Caco-2 (cell line): Measurements from ENCODE around the gene NFIC. TPM values are rescaled to one million over a fixed set of nuclear protein-coding genes. Genes with fewer than 3 reads are reported as not detected.
"Not testable (repeated sequence)": the region's sequence is repeated elsewhere in the genome, so short reads cannot be mapped to it uniquely, and the experiment has no call there.

Source experiments
- BruUV-seq: library from RNA; stranded (reverse); fragments of 400-500 nt; replicated peaks from 2 replicates; lab custom pipeline; 2021; lab: Mats Ljungman, UMichigan
- CTCF ChIA-PET: fragments of 300-600 bp; sonication (Branson Sonifier 250); formaldehyde crosslinking; loops from one replicate; lab custom pipeline; 2022; ENCODE audit warnings: antibody characterized with exemption; lab: Charles Lee
- POLR2A ChIA-PET: fragments of 300-600 bp; sonication (Branson Sonifier 250); formaldehyde crosslinking; loops from one replicate; lab custom pipeline; 2022; ENCODE audit warnings: antibody characterized with exemption; lab: Charles Lee
- DNase-seq, 2 experiments: peaks; one replicate each; pipeline versions ENCODE4 v3.0.0 to v3.0.0-alpha.2; 2020 to 2022
- H3K27me3 ChIP-seq: replicated peaks from 2 replicates; pipeline ENCODE4 v1.6.0; 2011; ENCODE audit warnings: low read length; ENCODE audit not compliant: control insufficient read depth, insufficient read depth
- H3K36me3 ChIP-seq: 2 replicates; pipeline ENCODE4 v1.5.1; 2011; ENCODE audit warnings: low read length; ENCODE audit not compliant: control insufficient read depth, insufficient read depth
- H3K4me1 ChIP-seq: fragments of 250-450 bp; sonication (Bioruptor Pico); 2 replicates; pipeline ENCODE4 v1.5.1; 2020; ENCODE audit warnings: mild to moderate bottlenecking
- H3K4me3 ChIP-seq: 2 replicates; pipeline ENCODE4 v1.5.1; 2011; ENCODE audit warnings: low read depth, mild to moderate bottlenecking, control low read depth, low read length
- H3K9me3 ChIP-seq: fragments of 250-450 bp; sonication (Bioruptor Pico); 2 replicates; pipeline ENCODE4 v1.5.1; 2020; ENCODE audit warnings: mild to moderate bottlenecking, moderate library complexity
- H3K27ac Mint-ChIP-seq: one replicate; pipeline ENCODE4 v1.8.0; 2022; ENCODE audit warnings: mixed read lengths; ENCODE audit not compliant: unreplicated experiment
- H3K27me3 Mint-ChIP-seq: one replicate; pipeline ENCODE4 v1.8.0; 2022; ENCODE audit warnings: mixed read lengths; ENCODE audit not compliant: insufficient read depth, unreplicated experiment
- H3K36me3 Mint-ChIP-seq: one replicate; pipeline ENCODE4 v1.8.0; 2022; ENCODE audit warnings: mild to moderate bottlenecking, mixed read lengths; ENCODE audit not compliant: insufficient read depth, unreplicated experiment
- H3K4me1 Mint-ChIP-seq: one replicate; pipeline ENCODE4 v1.8.0; 2022; ENCODE audit warnings: low read depth, mixed read lengths; ENCODE audit not compliant: unreplicated experiment
- H3K4me3 Mint-ChIP-seq: one replicate; pipeline ENCODE4 v1.8.0; 2022; ENCODE audit warnings: mild to moderate bottlenecking, moderate library complexity, mixed read lengths; ENCODE audit not compliant: unreplicated experiment
- H3K9me3 Mint-ChIP-seq: one replicate; pipeline ENCODE4 v1.8.0; 2022; ENCODE audit warnings: mixed read lengths; ENCODE audit not compliant: unreplicated experiment
- intact Hi-C: fragments of 100-400 bp; cut with micrococcal nuclease; formaldehyde crosslinking; loops from one replicate; pipeline ENCODE4 v1.10.0; 2022; ENCODE audit not compliant: unreplicated experiment
- total RNA-seq: library from RNA; stranded (reverse); gene quantifications from 2 replicates; pipeline ENCODE4 v1.2.3, GENCODE V29; 2022
- TF ChIP-seq, protein P1 (sequence below), 2 experiments: fragments of 200-600 bp in 1 of 2; IDR thresholded peaks; 1 replicate in 1 of 2; 2 replicates in 1 of 2; pipeline versions ENCODE4 v1.5.1 to v1.8.0; 2011 to 2022; ENCODE audit warnings: antibody characterized with exemption in 1 of 2, control low read depth in 1 of 2, inconsistent platforms in 1 of 2, low read depth in 1 of 2, low read length in 1 of 2, mild to moderate bottlenecking in 1 of 2, moderate library complexity in 1 of 2; ENCODE audit not compliant: insufficient read depth in 1 of 2, severe bottlenecking in 1 of 2, unreplicated experiment in 1 of 2

NFIC gene
- total RNA-seq, 1 experiment from 2014 or later = 5.1 TPM

GRCh38 chr19:3444695-3445234, 78.4 kb downstream of the NFIC start:
- DNase-seq = no peak
- no peaks in the 10 kb centered on the region for H3K4me1 ChIP-seq
- Mint-ChIP-seq H3K36me3 (no peaks in the 10 kb centered on the region), H3K27ac (no peak overlapping the region), H3K4me3 (no peak overlapping the region), H3K4me1 (peaks cover 7% of the 10 kb centered on the region), H3K9me3 (no peaks in the 10 kb centered on the region), H3K27me3 (no peaks in the 10 kb centered on the region)
- intact Hi-C loops = no loop called here
- no peaks in the 10 kb centered on the region for H3K27me3 ChIP-seq
- no TSS peak for BruUV-seq
- ChIA-PET CTCF (interaction anchor here (0.5 kb wide), 1 partner anchor 1493 kb away, joined by 4 read pairs; no protein-coding TSS in a partner anchor), POLR2A (no interaction called here)
- TF ChIP-seq, protein P1, sequence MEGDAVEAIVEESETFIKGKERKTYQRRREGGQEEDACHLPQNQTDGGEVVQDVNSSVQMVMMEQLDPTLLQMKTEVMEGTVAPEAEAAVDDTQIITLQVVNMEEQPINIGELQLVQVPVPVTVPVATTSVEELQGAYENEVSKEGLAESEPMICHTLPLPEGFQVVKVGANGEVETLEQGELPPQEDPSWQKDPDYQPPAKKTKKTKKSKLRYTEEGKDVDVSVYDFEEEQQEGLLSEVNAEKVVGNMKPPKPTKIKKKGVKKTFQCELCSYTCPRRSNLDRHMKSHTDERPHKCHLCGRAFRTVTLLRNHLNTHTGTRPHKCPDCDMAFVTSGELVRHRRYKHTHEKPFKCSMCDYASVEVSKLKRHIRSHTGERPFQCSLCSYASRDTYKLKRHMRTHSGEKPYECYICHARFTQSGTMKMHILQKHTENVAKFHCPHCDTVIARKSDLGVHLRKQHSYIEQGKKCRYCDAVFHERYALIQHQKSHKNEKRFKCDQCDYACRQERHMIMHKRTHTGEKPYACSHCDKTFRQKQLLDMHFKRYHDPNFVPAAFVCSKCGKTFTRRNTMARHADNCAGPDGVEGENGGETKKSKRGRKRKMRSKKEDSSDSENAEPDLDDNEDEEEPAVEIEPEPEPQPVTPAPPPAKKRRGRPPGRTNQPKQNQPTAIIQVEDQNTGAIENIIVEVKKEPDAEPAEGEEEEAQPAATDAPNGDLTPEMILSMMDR (IDR thresholded peaks at IDR 0.05; ENCODE audit: insufficient read depth in 1 of 2, low read depth in 1 of 2, low read length in 1 of 2, severe bottlenecking in 1 of 2, unreplicated experiment in 1 of 2) = no peak
- H3K9me3 ChIP-seq = no peaks in the 10 kb centered on the region
- no peaks in the 10 kb centered on the region for H3K36me3 ChIP-seq
- H3K4me3 ChIP-seq = no peak overlapping the region

DNA sequence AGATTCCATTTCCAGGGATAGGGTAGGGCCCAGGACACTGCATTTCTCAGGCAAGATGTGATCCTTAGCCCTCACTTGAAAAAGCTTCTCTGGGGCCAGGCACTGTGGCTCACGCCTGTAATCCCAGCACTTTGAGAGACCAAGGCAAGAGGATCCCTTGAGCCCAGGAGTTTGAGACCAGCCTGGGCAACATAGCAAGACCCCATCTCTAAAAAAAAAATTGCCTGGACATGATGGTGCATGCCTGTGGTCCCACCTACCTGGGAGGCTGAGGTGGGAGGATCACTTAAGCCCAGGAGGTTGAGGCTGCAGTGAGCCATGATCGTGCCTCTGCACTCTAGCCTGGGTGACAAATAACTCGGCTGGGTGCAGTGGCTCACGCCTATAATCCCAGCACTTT, 80.3 kb downstream of the NFIC start:
- POLR2A ChIA-PET, H3K4me3 ChIP-seq, intact Hi-C loops, H3K4me3 Mint-ChIP-seq, H3K27me3 Mint-ChIP-seq, H3K36me3 ChIP-seq, H3K9me3 ChIP-seq, BruUV-seq, H3K4me1 ChIP-seq, CTCF ChIA-PET, H3K9me3 Mint-ChIP-seq, H3K27ac Mint-ChIP-seq, H3K4me1 Mint-ChIP-seq, H3K27me3 ChIP-seq, DNase-seq, H3K36me3 Mint-ChIP-seq: not testable (repeated sequence)

DNA sequence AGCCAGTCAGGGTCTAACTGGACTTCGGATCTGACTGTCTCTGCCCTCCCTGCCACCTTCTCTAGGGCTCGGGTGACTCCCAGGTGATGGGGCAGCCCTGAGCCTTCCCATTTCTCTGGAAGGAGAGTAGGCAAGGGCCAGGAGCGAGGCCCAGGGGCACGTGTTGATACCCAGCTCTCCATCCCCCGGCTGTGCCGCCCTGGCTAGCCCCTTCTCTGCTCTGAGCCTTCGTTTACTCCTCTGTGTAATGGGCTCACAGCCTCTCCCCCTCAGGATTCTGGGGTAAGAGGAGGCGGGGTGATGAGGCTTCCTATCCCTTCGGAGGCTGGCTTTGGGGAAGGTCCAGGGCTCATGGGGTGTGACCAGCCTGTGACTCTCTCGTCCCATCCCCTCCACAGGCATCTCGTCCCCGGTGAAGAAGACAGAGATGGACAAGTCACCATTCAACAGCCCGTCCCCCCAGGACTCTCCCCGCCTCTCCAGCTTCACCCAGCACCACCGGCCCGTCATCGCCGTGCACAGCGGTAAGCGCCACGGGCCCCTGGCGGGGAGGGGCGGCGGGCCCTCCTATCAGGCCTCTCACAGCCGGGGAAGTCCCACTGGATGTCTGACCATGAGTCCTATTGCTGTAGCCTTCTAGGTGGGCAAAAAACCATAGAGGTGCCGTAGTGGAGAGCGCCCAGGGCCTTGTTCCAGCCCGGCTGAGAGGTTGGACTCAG, 82.4 kb downstream of the NFIC start:
- H3K36me3 Mint-ChIP-seq = peaks cover 6% of the 10 kb centered on the region

More for the DNA sequence above, 82.4 kb downstream of the NFIC start:
- no peaks in the 10 kb centered on the region for H3K27me3 ChIP-seq
- no peak for DNase-seq
- no peak overlapping the region for H3K4me3 ChIP-seq
- H3K4me1 Mint-ChIP-seq = peaks cover 5% of the 10 kb centered on the region
- BruUV-seq = no TSS peak
- H3K4me1 ChIP-seq = no peaks in the 10 kb centered on the region
- no peaks in the 10 kb centered on the region for H3K27me3 Mint-ChIP-seq
- no peaks in the 10 kb centered on the region for H3K9me3 ChIP-seq
- ChIA-PET POLR2A (no interaction called here), CTCF (interaction anchor here (0.6 kb wide), 1 partner anchor 96 kb away, joined by 3 read pairs; no protein-coding TSS in a partner anchor)
- H3K36me3 ChIP-seq = no peaks in the 10 kb centered on the region
- TF ChIP-seq, protein P1 (IDR thresholded peaks at IDR 0.05; ENCODE audit: insufficient read depth in 1 of 2, low read depth in 1 of 2, low read length in 1 of 2, severe bottlenecking in 1 of 2, unreplicated experiment in 1 of 2) = no peak
- H3K27ac Mint-ChIP-seq = no peak overlapping the region
- intact Hi-C loops = no loop called here
- no peak overlapping the region for H3K4me3 Mint-ChIP-seq
- no peaks in the 10 kb centered on the region for H3K9me3 Mint-ChIP-seq
